Loucy (cell line): ENCODE measurements around the gene TARBP1.

Source experiments
- EZH2phosphoT487 ChIP-seq: fragments of 200-600 bp; IDR thresholded peaks from 2 replicates; pipeline ENCODE4 v1.6.1; 2018; ENCODE audit warnings: antibody characterized with exemption, mild to moderate bottlenecking, moderate library complexity, borderline replicate concordance
- TF ChIP-seq, protein P1 (sequence below): fragments of 200-600 bp; sonication (generic); conservative IDR thresholded peaks from 2 replicates; pipeline ENCODE4 v1.5.1; 2014; ENCODE audit warnings: mild to moderate bottlenecking, antibody characterized with exemption, low read length

DNA sequence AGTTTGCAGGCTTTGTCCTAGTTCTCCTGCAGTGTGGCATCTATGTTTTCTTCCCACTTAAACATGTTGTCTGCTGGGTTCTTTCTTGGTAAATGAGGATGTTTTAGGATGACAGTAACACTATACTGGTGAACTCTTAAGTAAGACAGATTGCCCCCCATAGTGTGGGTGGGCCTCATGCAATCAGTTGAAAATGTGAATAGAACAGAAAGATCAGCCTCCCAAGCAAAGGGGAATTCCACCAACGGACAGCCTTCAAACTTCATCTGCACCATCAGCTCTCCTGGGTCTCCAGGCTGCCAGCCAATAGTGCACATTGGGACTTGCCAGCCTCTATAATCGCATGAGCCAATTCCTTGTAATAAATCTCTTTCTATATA, 10.7 kb upstream of the TARBP1 start:
- TF ChIP-seq, protein P1, sequence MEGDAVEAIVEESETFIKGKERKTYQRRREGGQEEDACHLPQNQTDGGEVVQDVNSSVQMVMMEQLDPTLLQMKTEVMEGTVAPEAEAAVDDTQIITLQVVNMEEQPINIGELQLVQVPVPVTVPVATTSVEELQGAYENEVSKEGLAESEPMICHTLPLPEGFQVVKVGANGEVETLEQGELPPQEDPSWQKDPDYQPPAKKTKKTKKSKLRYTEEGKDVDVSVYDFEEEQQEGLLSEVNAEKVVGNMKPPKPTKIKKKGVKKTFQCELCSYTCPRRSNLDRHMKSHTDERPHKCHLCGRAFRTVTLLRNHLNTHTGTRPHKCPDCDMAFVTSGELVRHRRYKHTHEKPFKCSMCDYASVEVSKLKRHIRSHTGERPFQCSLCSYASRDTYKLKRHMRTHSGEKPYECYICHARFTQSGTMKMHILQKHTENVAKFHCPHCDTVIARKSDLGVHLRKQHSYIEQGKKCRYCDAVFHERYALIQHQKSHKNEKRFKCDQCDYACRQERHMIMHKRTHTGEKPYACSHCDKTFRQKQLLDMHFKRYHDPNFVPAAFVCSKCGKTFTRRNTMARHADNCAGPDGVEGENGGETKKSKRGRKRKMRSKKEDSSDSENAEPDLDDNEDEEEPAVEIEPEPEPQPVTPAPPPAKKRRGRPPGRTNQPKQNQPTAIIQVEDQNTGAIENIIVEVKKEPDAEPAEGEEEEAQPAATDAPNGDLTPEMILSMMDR = no peak
- no peak for TF ChIP-seq EZH2phosphoT487
